ENCODE measurements around the gene RERE.

DNA sequence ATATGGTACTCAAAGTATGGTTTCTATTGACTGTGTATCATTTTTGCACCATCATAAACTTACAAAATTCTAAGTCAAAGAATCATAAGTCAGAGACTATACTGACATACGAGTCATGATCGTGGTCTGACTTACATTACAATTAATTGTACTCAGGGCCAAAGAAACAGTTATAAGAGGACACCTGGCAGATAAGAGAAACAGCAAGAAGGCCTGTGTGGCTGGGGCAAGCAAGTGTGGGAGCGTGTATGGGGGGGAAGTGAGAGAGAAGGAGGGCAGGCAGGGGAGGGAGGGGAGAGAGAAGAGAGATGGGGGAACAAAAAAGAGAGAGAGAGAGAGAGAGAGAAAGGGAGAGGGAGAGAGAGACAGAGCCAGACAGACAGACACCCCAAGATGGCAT, 70.9 kb downstream of the RERE start:
- TF ChIP-seq POLR2AphosphoS5 (IDR thresholded peaks at IDR 0.05; ENCODE audit: low read depth) (no peak), ZNF114 (CRISPR knock-in tag; IDR thresholded peaks at IDR 0.05) (no peak), EZH2 (IDR thresholded peaks at IDR 0.05; ENCODE audit: low read depth, unreplicated experiment) (no peak)
